UCSD-AML1 (cell line): ENCODE data around the gene POTEM.
"Not testable (repeated sequence)": the region's sequence is repeated elsewhere in the genome, so short reads cannot be mapped to it uniquely, and the experiment has no call there.

Experiments used
- DNase-seq: peaks from one replicate; lab custom pipeline; 2025; ENCODE audit not compliant: unreplicated experiment; lab: John Stamatoyannopoulos, UW

POTEM gene

GRCh38 chr14:18967134-18967533 is at the start of gene POTEM:
POTEM (plus strand) TSS chr14:18967434; CDS start chr14:18967486, 52 bp downstream.
- not testable (repeated sequence) for DNase-seq

DNA sequence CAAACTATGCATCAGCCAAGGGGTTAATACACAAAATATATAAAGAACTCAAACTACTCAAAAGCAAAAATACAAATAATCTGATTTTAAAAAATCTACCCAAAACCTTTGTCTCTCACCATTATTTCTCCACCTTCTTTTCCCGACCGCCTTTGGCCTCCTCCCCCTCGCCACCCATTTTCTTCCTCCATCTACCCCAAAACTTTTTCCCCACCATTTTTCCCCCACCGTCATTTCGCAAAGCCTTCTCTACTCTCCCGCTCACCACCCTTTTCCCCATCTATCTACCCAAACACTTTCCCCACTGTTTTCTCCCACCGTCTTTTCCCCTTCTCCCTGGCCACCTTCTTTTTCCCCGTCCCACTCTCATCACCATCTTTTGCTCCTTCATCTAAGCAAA is 48.9 kb upstream of the POTEM start:
- not testable (repeated sequence) for DNase-seq

DNA sequence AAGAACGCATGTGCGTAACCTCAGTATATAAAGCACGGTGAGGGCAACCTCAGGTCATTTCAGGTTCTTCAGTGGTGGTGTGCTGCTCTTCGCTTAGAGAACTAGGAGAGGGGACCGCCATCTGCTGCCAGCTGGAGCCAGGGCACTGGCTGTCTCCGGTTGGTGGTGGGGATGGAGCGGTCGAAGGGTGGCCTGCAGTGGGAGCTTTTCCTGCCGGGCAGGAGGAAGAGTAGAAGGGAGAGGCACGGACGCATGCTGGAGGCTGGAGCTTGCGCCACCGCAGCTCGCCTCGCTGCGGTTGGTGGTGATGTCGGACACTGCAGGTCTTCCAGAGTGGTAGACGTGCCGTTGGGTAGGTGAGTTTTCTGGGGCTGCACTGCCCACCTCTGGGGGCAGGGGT is 47.2 kb upstream of the POTEM start:
- DNase-seq: not testable (repeated sequence)

DNA sequence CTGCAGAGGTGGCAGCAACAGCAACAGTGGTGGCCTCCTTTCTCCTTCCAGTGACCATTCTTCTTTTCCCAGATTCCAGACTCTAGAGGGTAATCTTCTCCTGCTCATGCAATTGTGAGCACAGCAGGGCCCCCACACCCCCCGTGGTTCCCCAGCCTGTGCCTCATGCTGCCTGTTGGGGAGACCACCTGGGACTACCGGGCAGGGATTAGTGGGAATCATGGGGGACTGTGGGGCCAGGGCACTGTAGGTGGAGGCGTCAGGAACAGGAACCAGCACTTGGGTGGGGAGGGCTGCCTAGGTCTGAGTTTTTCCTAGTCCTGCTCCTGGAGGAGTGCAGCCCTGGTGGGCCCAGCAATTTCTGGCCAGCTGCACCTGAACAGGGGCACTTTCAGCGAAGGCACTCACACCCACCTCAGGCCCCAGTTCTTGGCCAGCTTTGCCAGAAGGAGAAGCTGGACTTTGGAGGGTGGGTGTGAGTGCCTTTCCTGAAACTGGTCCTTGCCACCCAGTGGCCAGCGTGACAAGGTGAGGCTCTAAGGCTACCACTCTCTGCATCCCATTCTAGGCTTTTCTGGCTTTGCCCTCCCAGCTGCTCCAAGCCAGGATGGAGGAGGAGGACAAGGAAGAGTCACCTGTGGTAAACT is 46.1 kb upstream of the POTEM start:
- DNase-seq: not testable (repeated sequence)

DNA sequence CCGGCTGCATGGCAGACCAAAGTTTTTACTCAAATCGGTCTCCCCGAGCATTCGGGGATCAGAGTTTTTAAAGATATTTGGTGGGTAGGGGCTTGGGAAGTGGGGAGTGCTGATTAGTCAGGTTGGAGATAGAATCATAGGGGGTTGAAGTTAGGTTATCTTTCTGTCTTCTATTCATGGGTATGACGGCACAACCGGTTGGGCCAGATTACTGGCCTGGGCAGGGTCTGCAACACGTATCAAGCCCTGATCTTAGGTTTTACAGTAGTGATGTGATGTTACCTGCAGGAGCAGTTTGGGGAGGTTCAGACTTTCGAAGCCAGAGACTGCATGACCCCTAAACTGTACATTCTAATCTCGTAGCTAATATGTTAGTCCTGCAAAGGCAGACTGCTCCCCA is 30.4 kb upstream of the POTEM start:
- DNase-seq: not testable (repeated sequence)

DNA sequence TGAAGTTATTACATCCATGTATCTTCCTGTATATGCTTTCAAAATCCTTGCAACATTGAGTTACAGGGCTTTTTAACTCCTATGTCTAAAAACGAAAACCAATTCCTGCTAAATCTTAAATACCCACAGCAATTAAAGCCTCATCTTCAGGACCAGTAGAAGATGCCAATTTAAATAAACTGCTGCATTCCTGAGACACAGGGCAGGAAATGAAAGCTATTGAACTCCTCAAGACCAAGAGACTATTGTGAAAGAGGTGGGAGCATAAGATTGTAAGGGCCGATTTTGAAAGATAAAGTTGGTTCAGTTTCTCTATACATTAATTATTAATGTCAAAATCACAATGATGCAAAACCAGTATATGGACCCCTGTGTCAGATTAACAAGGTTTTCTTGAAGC is 28.5 kb upstream of the POTEM start:
- DNase-seq: not testable (repeated sequence)

- not testable (repeated sequence) for DNase-seq
Observed at GRCh38 chr14:18949939-18950338, 17.3 kb upstream of the POTEM start.

DNA sequence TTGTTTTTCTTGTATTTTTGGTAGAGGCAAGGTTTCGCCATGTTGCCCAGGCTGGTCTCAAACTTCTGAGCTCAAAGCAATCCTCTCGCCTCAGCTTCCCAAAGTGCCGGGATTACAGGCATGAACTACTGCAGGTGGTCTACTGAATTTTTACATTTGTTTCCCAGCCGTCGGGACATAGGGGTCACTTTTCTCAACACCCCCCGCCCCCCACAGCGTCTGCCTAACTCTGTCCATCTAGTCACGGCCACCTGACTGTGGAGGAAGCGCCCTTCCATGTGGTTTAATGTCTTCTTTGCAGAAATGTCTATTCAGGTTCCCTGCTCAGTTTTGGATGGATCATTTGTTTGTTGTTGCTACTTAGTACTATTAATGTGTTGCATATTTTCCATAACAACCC is 14.1 kb upstream of the POTEM start:
- DNase-seq: not testable (repeated sequence)

- DNase-seq: not testable (repeated sequence)
Observed at GRCh38 chr14:18955816-18956215, 11.4 kb upstream of the POTEM start.

DNA sequence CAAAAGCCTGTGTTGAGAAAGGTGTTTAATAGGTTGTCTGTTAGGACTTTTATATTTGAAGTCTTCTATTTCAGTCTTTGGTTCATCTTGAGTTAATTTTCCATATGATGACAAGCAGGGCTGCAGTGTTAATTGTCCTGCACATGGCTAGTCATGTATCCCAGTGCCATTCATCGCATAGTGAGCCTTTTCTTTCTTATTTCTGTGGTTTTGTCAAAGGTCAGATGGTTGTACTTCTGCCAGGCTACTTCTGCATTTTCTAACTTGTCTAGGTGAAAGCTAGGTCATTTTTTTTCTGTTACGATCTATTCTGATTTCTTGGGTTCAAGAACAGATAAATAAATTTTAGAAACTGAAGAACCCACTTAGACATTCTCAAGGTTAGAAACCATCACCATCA is 5.7 kb upstream of the POTEM start:
- DNase-seq: not testable (repeated sequence)

GRCh38 chr14:18962143-18962542 is 5.1 kb upstream of the POTEM start:
- DNase-seq: not testable (repeated sequence)

DNA sequence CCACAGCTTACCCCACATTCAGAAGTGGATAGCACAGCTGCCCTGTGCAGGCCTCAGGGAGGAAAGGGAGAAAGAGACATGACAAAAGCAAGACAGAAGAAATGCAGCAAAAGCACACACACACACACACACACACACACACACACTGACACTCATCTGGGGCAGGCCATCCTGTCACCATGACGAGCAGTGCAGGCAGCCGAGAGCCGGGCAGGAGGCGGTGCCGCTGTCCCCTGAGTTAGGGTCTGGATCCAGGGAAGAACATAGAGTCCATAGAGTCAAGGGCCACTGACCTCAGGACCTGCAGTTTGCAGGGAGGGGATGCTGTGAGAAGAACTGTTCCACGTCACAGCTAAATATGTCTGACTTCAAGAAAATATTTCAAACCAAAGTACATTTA is 4.0 kb upstream of the POTEM start:
- not testable (repeated sequence) for DNase-seq

DNA sequence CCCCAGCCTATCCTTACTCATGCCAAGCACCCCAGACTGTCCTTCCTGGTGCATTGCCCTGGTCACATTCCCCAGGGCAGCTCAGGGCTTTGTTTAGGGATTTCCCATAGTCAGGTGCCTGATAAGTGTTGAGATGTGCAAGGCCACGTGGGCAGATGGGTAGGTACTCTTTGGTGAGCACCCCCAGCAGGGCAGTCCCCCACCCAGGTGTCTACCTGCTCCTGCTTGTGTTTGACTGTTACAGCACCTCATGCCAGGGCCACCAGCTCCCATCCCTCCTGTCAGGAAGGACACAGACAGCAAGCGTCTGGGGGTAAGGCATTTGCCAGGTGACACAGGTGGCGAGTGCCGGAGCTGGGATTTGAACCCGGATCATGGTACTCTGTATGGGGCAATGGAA is 2.4 kb upstream of the POTEM start:
- DNase-seq: not testable (repeated sequence)

DNA sequence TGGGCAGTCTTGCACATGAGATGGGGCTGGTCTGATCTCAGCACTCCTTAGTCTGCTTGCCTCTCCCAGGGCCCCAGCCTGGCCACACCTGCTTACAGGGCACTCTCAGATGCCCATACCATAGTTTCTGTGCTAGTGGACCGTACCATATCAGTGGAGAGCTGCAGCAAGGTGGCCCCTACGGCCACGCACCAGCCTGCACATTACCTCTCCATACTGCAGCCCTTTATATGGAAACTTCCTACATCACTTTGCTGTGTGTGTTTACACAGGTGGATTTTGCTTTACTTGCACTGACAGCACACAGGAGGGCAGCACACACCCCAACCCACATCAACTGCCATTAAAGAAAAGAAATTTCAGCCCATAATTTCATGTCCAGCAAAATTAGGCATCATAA is 35.3 kb downstream of the POTEM start:
- not testable (repeated sequence) for DNase-seq

GRCh38 chr14:19006490-19006889 is 39.3 kb downstream of the POTEM start:
- DNase-seq: not testable (repeated sequence)

- DNase-seq: not testable (repeated sequence)
Observed at GRCh38 chr14:19007678-19008077, 40.4 kb downstream of the POTEM start.

- not testable (repeated sequence) for DNase-seq
Observed at GRCh38 chr14:19011029-19011428, 43.8 kb downstream of the POTEM start.

DNA sequence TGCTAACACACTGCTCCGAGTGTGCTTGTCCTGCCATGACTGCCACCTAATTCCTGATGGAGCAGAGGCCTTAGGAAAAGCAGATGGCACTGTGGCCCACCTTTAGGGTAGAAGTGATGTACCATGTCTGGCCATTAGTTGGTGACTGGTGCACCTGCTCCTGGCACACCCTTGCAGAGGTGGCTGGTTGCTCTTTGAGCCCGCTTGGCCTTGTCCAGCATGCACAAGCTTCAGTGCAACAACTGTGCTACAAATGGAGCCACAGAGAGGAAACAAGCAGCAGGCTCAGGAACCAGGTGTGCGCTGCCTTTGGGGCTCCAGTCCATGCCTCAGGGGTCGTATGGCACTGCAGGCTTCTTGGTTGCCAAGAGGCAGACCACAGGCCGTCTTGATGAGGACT is 44.5 kb downstream of the POTEM start:
- DNase-seq: not testable (repeated sequence)

DNA sequence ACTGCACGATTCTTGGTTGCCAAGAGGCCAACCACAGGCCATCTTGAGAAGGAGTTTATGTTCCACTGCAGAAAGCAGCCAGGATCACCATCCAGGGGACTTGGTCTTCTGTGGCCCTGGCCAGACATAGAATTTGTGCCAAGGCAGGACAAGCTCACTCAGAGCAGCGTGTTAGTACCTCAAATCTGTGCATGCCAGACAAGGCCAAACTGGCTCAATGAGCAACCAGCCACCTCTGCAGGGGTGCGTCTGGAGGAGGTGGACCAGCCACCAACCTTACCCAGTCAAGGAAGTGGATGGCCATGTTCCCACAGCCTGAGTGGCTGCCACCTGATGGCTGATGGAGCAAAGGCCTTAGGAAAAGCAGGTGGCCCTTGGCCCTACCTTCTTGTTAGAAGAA is 48.0 kb downstream of the POTEM start:
- not testable (repeated sequence) for DNase-seq

- not testable (repeated sequence) for DNase-seq
Observed at GRCh38 chr14:19025080-19025589, 57.9 kb downstream of the POTEM start.

GRCh38 chr14:19026649-19027351 is 59.6 kb downstream of the POTEM start:
- DNase-seq: not testable (repeated sequence)

GRCh38 chr14:19027895-19028294 is 60.7 kb downstream of the POTEM start:
- not testable (repeated sequence) for DNase-seq
